Right renal cortex interstitium (tissue), 3 donors: Measurements from ENCODE around the gene COQ9. TPM values are rescaled to one million over a fixed set of nuclear protein-coding genes. Genes with fewer than 3 reads are reported as not detected.
"Not testable (repeated sequence)": the region's sequence is repeated elsewhere in the genome, so short reads cannot be mapped to it uniquely, and the experiment has no call there.

Experiments
- DNase-seq, 3 donors: peaks; one replicate each; pipeline ENCODE4 v3.0.0-alpha.2; 2013; ENCODE audit warnings: low read depth in 3 of 3, low spot score in 2 of 3
- polyA plus RNA-seq, 3 donors: library from polyadenylated mRNA; unstranded; fragments of 120-200 nt; gene quantifications; one replicate each; pipeline ENCODE4 v1.2.1, GENCODE V29; 2013; ENCODE audit not compliant: insufficient read length in 3 of 3

COQ9 gene
- polyA plus RNA-seq, 3 donors = 97.3 to 101 (median 100) TPM

- no peak for DNase-seq
Measured at GRCh38 chr16:57484515-57485005, 37.3 kb downstream of the COQ9 start.

DNA sequence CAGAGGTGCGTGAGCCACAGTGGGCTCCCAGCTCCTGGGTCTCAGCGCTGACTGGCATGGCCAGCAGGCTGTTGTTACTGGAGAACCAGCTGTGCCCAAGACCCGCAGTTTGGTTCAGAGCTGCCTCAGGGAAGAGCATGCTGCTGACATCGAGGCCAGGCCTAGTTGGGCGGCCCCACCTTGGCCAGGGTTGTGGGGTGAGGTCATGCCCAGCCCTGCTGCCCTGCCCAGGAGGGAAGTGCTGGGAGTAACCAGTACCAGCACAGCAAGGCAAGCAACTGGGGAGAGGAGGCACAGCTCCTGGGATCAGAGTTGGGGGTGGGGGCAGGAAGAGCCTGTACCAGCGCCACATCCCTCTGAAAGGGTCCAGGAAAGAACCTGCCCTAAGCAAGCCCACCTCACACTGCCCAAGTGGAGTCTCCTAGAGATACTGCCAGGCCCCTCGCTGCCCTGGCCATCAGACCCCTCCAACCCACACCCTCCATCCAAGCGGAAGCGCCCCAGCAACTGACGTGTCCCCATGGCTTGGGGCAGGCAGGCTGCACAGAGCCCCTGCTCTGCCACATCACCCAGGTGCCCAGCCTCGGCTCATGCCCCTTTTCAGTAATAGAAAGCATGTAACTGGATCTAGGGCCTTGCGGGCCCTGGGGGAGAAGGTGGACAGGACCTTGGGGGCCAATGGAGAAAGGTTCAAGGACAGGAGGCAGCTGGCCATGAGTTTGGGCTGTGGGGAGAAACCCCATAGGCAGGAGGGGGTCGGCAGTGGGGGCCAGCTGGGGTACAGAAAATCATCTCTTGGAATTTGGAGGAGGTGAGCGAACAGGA lies 38.0 kb downstream of the COQ9 start:
- DNase-seq = no peak

DNA sequence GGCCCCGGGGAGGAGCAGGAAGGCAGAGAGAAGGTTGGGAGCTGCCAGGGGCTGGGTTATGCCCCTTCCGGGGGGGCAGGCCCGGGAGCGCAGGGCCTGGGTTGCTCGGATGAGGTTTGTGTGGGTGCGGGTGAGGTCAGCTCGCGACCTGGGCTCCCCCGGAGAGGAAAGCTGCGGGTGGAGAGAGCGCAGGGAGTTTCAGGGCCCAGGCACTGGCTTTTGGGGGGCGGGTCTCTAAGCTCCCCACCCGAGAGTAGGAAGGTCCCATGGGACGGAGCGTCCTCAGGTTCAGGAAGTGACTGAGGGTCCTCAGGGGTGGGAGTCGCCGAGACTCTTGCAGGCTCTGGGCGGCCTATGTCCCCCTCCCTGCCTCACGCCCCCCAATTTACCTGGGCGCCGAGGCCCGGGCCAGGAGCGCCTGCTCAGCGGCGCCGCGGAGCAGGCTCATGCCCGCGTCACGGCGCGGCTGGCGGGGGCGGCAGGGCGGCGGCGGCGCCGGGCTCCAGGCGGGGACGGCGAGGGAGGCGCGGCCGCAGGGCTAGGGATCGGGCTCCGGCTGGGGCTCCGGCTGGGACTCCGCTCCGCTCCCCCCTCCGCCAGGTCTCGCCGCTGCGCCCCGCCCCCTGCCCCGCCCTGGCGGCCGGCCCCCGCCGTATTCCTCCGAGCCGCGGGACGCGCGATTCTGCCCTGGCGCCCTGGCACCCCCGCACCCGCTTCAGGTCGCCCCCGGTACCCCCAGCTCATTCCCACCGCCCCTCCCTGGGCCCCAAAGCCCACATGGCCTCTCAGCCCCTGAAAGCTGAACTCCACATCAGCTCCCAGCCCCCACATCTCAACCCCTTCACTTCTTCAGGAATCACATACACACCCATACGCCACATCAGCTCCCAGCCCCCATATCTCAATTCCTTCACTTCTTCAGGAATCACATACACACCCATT lies 38.9 kb downstream of the COQ9 start, which contains the start of gene DOK4:
DOK4 (minus strand) TSS at position 578 of the 942 bp plus-strand sequence. CDS start 6,986 bp downstream, outside the sequence.
- DNase-seq = no peak

DNA sequence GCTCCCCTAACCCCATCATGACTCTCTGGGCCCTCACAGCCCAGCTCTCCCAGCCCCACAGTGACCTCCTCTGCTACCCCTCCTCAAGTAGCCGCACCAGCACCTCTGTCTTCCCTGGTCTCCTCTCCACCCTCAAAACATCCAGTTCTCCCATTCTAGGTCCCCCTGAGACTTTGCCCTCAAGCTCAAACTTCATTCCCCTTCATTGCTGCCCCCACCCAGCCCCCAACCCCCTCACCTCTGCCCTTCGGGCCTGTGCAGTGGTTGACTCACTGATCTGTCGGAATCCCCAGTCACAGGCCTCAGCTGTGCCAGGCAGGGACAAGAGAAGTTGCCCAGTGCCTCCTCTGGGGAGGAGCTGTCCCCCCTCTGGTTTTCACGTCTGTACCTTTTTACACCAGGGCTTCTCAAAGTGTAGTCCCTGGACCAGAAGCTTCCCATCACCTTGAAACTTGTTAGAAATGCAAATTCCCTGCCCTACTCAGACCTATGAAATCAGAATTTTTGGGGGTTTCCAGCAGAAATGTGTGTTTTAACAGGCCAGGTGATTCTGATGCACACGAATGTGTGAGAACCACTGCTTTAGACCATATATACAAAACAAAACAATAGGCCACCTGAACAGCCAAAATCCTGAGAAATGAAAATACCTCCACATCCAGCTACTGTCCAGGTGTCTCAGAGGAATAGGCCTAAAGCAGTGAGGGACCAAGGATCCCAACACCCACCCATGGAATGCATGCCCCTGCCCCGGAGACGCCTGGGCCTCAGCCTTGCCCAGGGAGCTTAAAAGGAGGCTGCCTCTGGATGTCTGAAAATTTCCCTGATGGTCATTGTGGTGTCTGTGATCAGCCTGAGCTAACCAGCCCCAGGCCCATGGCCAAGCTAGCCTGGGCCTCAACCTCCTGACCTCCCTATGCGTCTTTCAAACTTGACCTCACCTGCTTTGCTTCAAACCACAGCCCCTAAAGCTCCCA lies 39.9 kb downstream of the COQ9 start:
- no peak for DNase-seq

- DNase-seq = no peak
Measured at GRCh38 chr16:57489229-57489628, 42.0 kb downstream of the COQ9 start.

- DNase-seq = no peak
Measured at GRCh38 chr16:57493767-57494166, 46.5 kb downstream of the COQ9 start.

DNA sequence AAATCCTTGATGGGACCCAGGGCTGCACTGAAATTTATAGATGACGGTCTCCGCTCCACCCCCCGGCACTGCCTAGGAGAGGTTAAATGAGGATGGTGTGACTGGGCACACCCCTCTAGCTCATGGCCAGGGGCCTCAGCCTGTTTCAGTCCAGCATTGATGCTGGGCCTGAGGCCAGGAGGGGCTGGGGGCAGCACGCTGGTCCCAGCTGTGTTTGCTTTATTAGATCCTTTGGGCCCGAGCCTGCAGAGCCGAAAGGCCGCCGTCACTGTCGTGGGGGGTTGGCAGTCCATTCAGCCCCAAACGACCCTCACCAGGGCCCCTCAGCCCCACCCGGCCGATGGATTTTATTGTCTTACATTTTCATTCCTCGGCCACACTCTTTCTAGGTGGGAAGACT lies 49.8 kb downstream of the COQ9 start:
- no peak for DNase-seq

GRCh38 chr16:57498031-57498430 lies 50.8 kb downstream of the COQ9 start:
- no peak for DNase-seq

DNA sequence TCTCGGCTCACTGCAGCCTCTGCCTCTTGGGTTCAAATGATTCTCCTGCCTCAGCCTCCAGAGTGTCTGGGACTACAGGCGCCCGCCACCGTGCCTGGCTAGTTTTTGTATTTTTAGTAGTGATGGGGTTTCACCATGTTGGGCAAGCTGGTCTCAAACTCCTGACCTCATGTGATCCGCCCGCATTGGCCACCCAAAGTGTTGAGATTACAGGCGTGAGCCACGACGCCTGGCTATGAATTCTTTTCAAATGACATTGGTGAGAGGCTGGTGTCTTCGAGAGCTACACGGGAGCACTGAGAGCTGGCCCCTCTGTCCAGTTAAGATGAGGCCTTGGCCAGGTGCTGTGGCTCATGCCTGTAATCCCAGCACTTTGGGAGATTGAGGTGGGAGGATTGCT lies 52.7 kb downstream of the COQ9 start:
- not testable (repeated sequence) for DNase-seq

- DNase-seq = no peak
Measured at GRCh38 chr16:57500578-57501111, 53.4 kb downstream of the COQ9 start.

- no peak for DNase-seq
Measured at GRCh38 chr16:57501492-57501891, 54.2 kb downstream of the COQ9 start.

- no peak for DNase-seq
Measured at GRCh38 chr16:57502048-57502775, 54.9 kb downstream of the COQ9 start.

DNA sequence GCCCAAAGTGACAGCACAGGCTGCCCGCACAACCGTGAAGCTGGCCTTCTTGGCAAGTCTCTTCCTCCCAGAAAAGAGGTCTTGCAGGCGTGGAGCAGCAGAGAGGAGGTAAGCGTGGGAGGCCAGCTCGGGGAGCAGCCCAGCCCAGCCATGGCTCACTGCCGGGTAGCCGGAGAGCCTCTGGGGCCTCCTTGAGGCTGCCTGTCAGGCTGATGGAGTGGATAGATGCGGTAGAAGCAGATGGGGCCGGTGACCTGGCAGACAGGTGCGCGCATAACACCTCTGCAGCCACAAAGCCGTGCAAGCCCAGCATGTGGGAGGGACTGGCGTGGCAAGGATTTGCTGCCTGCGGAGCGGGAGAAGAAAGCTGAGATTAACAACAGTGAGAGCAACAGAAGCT lies 56.1 kb downstream of the COQ9 start:
- no peak for DNase-seq

DNA sequence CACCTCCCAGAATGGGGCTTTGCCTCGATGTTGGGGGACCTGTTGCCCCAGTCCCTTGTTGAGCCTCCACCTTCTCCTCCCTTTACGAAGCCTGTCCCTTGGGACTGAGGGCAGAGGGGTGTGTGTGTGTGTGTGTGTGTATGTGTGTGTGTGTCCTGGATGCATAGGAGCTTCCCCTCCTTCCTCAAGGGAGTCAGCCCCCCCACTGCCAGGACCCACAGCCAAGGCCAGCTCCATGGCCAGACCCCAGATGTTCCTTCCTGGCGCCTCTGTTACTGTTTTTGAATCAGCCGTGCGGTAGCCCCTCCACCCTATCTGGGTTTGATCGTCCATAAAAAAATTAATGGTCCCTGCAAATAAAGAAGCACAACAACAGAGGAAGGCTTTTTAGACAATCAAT lies 56.7 kb downstream of the COQ9 start:
- no peak for DNase-seq

DNA sequence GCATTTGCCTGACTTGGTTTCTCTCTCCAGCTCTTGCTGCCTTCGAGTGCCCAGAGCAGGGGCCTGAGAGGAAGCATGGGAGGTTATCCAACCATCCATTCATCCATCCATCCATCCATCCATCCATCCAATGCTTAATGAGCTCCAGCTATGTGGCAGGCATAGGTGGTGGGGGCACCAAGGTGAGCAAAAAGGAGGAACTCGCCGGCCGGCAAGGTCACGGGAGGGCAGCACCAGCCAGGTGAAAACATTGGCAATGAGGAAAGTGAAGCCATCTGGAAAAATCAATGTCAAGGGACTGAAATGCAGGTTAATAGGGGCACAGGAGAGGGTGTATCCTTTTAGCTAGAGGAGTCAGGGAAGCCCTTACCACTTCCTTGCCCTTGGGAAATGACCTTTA lies 57.2 kb downstream of the COQ9 start:
- no peak for DNase-seq

- DNase-seq = no peak
Measured at GRCh38 chr16:57505169-57505568, 57.9 kb downstream of the COQ9 start.

GRCh38 chr16:57507136-57508034 lies 60.1 kb downstream of the COQ9 start:
- DNase-seq = no peak

- DNase-seq = no peak
Measured at GRCh38 chr16:57508035-57508425, 60.8 kb downstream of the COQ9 start.
